OCI-LY7 (cell line): Measurements from ENCODE around the gene HSD3B2. TPM values are rescaled to one million over a fixed set of nuclear protein-coding genes. Genes with fewer than 3 reads are reported as not detected.

Experiments used
- BruUV-seq: library from RNA; stranded (reverse); fragments of 400-500 nt; replicated peaks from 2 replicates; lab custom pipeline; 2021; lab: Mats Ljungman, UMichigan
- CTCF ChIA-PET: fragments of 300-600 bp; sonication (Branson Sonifier 250); formaldehyde crosslinking; loops from one replicate; lab custom pipeline; 2022; ENCODE audit warnings: antibody characterized with exemption; ENCODE audit not compliant: unreplicated experiment; lab: Charles Lee
- POLR2A ChIA-PET: fragments of 300-600 bp; sonication (Branson Sonifier 250); formaldehyde crosslinking; loops from one replicate; lab custom pipeline; 2022; ENCODE audit warnings: antibody characterized with exemption; lab: Charles Lee
- DNase-seq: peaks from one replicate; pipeline ENCODE4 v3.0.0-alpha.2; 2015; ENCODE audit warnings: low spot score
- H2AFZ ChIP-seq: fragments of 200-600 bp; sonication (generic), shearing (Covaris generic); 2 replicates; pipeline ENCODE4 v1.6.1; 2014; ENCODE audit warnings: mild to moderate bottlenecking, antibody characterized with exemption, low read length, moderate library complexity
- H3K27ac ChIP-seq: fragments of 200-600 bp; sonication (generic); 2 replicates; pipeline ENCODE4 v1.5.1; 2014; ENCODE audit warnings: mixed run types, low read depth, mild to moderate bottlenecking, moderate library complexity, low read length, inconsistent platforms; ENCODE audit not compliant: poor library complexity, severe bottlenecking
- H3K36me3 ChIP-seq: fragments of 200-600 bp; sonication (generic); 2 replicates; pipeline ENCODE4 v1.6.1; 2014; ENCODE audit warnings: mild to moderate bottlenecking, antibody characterized with exemption, low read length, moderate library complexity, mixed read lengths; ENCODE audit not compliant: insufficient read depth
- H3K4me1 ChIP-seq: fragments of 200-600 bp; sonication (generic); 2 replicates; pipeline ENCODE4 v1.5.1; 2014; ENCODE audit warnings: mild to moderate bottlenecking, low read length; ENCODE audit not compliant: insufficient read depth, poor library complexity, severe bottlenecking
- H3K4me2 ChIP-seq: fragments of 200-600 bp; sonication (generic); 2 replicates; pipeline ENCODE4 v1.6.1; 2014; ENCODE audit warnings: mild to moderate bottlenecking, low read length
- H3K4me3 ChIP-seq: fragments of 200-600 bp; sonication (generic); 2 replicates; pipeline ENCODE4 v1.5.1; 2014; ENCODE audit warnings: mild to moderate bottlenecking, low read depth, low read length; ENCODE audit not compliant: poor library complexity, severe bottlenecking
- H3K79me2 ChIP-seq: fragments of 200-600 bp; sonication (generic); 2 replicates; pipeline ENCODE4 v1.6.1; 2016; ENCODE audit warnings: low read depth, mild to moderate bottlenecking, low read length, moderate library complexity, mixed read lengths; ENCODE audit not compliant: insufficient read depth
- H3K9me2 ChIP-seq: fragments of 200-600 bp; sonication (generic); 2 replicates; pipeline ENCODE4 v1.6.1; 2016; ENCODE audit warnings: mild to moderate bottlenecking, low read length, mixed read lengths; ENCODE audit not compliant: insufficient read depth
- H3K9me3 ChIP-seq: fragments of 200-600 bp; sonication (generic); 2 replicates; pipeline ENCODE4 v1.6.1; 2014; ENCODE audit warnings: mild to moderate bottlenecking, mixed run types, low read length, mixed read lengths
- H4K20me1 ChIP-seq: fragments of 200-600 bp; sonication (generic); 2 replicates; pipeline ENCODE4 v1.6.1; 2014; ENCODE audit warnings: mild to moderate bottlenecking, antibody characterized with exemption, low read length, moderate library complexity, mixed read lengths; ENCODE audit not compliant: insufficient read depth
- EZH2phosphoT487 ChIP-seq: fragments of 200-600 bp; sonication (generic); IDR thresholded peaks from 2 replicates; pipeline ENCODE4 v1.6.1; 2018; ENCODE audit warnings: low read depth, borderline replicate concordance, mild to moderate bottlenecking, mixed run types, antibody characterized with exemption, low read length, moderate library complexity, mixed read lengths
- intact Hi-C: fragments of 100-400 bp; cut with micrococcal nuclease; formaldehyde crosslinking; loops from one replicate; pipeline ENCODE4 v1.10.0; 2022; ENCODE audit not compliant: unreplicated experiment
- total RNA-seq, 2 experiments: library from RNA; depleted of rRNA in 1 of 2; stranded (reverse); fragments of >200 nt in 1 of 2; shearing (Covaris generic) in 1 of 2; gene quantifications; 2 replicates each; pipeline ENCODE4 v1.2.3, GENCODE V29; 2014 to 2022
- TF ChIP-seq, protein P1 (sequence below): fragments of 200-600 bp; sonication (generic); conservative IDR thresholded peaks from 2 replicates; pipeline ENCODE4 v1.5.1; 2014; ENCODE audit warnings: mild to moderate bottlenecking, antibody characterized with exemption, low read length, moderate library complexity, mixed read lengths

HSD3B2 gene
- total RNA-seq, 2 experiments from 2014 or later: not detected

- CTCF ChIA-PET: no interaction called here
- intact Hi-C loops: no loop called here
Observed at GRCh38 chr1:119404736-119405135, 10.2 kb upstream of the HSD3B2 start.

GRCh38 chr1:119409731-119410130 is 5.2 kb upstream of the HSD3B2 start:
- no peak for DNase-seq
- ChIA-PET CTCF (no interaction called here), POLR2A (no interaction called here)
- Histone ChIP-seq H3K27ac (no peak overlapping the region), H4K20me1 (no peaks in the 10 kb centered on the region), H3K79me2 (no peaks in the 10 kb centered on the region), H3K4me2 (no peak overlapping the region), H3K36me3 (no peaks in the 10 kb centered on the region), H3K4me1 (no peaks in the 10 kb centered on the region), H2AFZ (no peak overlapping the region), H3K9me2 (no peaks in the 10 kb centered on the region), H3K4me3 (no peak overlapping the region), H3K9me3 (no peaks in the 10 kb centered on the region)
- TF ChIP-seq, protein P1, sequence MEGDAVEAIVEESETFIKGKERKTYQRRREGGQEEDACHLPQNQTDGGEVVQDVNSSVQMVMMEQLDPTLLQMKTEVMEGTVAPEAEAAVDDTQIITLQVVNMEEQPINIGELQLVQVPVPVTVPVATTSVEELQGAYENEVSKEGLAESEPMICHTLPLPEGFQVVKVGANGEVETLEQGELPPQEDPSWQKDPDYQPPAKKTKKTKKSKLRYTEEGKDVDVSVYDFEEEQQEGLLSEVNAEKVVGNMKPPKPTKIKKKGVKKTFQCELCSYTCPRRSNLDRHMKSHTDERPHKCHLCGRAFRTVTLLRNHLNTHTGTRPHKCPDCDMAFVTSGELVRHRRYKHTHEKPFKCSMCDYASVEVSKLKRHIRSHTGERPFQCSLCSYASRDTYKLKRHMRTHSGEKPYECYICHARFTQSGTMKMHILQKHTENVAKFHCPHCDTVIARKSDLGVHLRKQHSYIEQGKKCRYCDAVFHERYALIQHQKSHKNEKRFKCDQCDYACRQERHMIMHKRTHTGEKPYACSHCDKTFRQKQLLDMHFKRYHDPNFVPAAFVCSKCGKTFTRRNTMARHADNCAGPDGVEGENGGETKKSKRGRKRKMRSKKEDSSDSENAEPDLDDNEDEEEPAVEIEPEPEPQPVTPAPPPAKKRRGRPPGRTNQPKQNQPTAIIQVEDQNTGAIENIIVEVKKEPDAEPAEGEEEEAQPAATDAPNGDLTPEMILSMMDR: no peak
- TF ChIP-seq EZH2phosphoT487: no peak
- BruUV-seq: no TSS peak
- intact Hi-C loops: no loop called here

More at GRCh38 chr1:119404736-119405135, 10.2 kb upstream of the HSD3B2 start:
- no peak for TF ChIP-seq EZH2phosphoT487
- TF ChIP-seq, protein P1: no peak
- POLR2A ChIA-PET: interaction anchor here (0.6 kb wide), 1 partner anchor 39 kb away, joined by 3 read pairs; no protein-coding TSS in a partner anchor
- Histone ChIP-seq H4K20me1 (no peaks in the 10 kb centered on the region), H3K4me3 (no peak overlapping the region), H3K79me2 (no peaks in the 10 kb centered on the region), H2AFZ (no peak overlapping the region), H3K9me2 (no peaks in the 10 kb centered on the region), H3K36me3 (no peaks in the 10 kb centered on the region), H3K4me2 (no peak overlapping the region), H3K9me3 (no peaks in the 10 kb centered on the region), H3K27ac (no peak overlapping the region), H3K4me1 (no peaks in the 10 kb centered on the region)
- no peak for DNase-seq
- no TSS peak for BruUV-seq

- TF ChIP-seq EZH2phosphoT487: no peak
- TF ChIP-seq, protein P1: no peak
- Histone ChIP-seq H3K79me2 (no peaks in the 10 kb centered on the region), H3K4me1 (no peaks in the 10 kb centered on the region), H3K36me3 (no peaks in the 10 kb centered on the region), H3K4me3 (no peak overlapping the region), H2AFZ (no peak overlapping the region), H3K9me3 (no peaks in the 10 kb centered on the region), H3K27ac (no peak overlapping the region), H3K4me2 (no peak overlapping the region), H4K20me1 (no peaks in the 10 kb centered on the region), H3K9me2 (no peaks in the 10 kb centered on the region)
- ChIA-PET CTCF (no interaction called here), POLR2A (no interaction called here)
- DNase-seq: no peak
- no TSS peak for BruUV-seq
- intact Hi-C loops: no loop called here
Observed at GRCh38 chr1:119410961-119411360, 4.0 kb upstream of the HSD3B2 start.
